LoVo (cell line): ENCODE results near the gene RAMP3.

Source experiments
- DNase-seq: peaks from one replicate; pipeline ENCODE4 v3.0.0-alpha.2; 2016; ENCODE audit warnings: low spot score

Gene RAMP3

GRCh38 chr7:45223728-45224630, 66.4 kb downstream of the RAMP3 start:
- DNase-seq: no peak

GRCh38 chr7:45224832-45225231, 67.2 kb downstream of the RAMP3 start:
- DNase-seq: no peak

- no peak for DNase-seq
Observed at GRCh38 chr7:45225311-45225947, 67.8 kb downstream of the RAMP3 start.

- DNase-seq: no peak
Observed at GRCh38 chr7:45225948-45226335, 68.4 kb downstream of the RAMP3 start.

- DNase-seq: no peak
Observed at GRCh38 chr7:45229156-45229920, 71.7 kb downstream of the RAMP3 start.

GRCh38 chr7:45230083-45230482, 72.5 kb downstream of the RAMP3 start:
- no peak for DNase-seq

- no peak for DNase-seq
Observed at GRCh38 chr7:45230611-45231165, 73.1 kb downstream of the RAMP3 start.

- no peak for DNase-seq
Observed at GRCh38 chr7:45233249-45233775, 75.7 kb downstream of the RAMP3 start.
